ENCODE results near the gene SELENOM.

DNA sequence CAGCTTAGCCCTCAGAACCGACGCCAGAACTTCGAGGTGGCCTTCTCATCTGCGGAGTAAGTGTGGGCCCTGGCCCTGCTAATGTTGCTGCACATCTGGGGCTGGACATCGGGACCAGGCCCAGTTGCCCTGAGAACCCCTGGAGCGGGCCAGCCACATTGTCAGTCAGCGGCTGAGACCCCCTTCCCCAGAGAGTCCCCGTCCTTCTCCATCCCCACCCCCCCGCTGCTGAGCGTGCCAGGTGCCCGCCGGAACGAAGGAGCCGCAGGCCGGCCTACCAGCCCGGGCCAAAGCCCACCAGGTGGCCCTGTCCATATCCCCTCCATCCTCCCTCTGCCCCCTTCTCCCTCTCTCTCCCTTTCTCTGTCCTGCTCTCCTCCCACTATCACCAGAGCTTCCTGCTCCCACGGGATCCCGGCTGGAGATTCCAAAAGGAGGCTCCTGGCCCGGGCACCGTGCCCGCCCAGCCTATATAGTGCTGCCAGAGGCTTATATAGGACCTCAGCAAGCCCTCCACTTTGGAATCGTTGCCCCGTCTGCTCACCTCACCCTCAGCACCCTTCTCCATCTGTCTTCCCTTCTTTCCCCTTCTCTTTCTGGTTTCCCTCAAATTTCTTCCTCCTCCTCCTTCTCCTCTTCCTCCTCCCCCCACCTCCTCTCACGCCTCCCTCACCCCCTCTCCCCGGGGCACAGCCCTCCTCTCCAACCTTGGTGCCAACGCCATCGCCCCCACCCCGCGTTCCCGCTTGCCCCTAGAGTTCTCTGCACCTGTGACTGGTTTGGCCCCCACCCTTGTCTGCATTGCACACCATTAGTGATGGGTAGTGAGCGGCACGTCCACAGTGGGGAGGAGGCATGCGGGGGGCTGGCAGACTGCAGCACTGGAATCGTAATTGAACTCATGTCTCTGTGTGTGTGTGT is 7.3 kb downstream of the SELENOM start:
- TF ChIP-seq, protein P1, sequence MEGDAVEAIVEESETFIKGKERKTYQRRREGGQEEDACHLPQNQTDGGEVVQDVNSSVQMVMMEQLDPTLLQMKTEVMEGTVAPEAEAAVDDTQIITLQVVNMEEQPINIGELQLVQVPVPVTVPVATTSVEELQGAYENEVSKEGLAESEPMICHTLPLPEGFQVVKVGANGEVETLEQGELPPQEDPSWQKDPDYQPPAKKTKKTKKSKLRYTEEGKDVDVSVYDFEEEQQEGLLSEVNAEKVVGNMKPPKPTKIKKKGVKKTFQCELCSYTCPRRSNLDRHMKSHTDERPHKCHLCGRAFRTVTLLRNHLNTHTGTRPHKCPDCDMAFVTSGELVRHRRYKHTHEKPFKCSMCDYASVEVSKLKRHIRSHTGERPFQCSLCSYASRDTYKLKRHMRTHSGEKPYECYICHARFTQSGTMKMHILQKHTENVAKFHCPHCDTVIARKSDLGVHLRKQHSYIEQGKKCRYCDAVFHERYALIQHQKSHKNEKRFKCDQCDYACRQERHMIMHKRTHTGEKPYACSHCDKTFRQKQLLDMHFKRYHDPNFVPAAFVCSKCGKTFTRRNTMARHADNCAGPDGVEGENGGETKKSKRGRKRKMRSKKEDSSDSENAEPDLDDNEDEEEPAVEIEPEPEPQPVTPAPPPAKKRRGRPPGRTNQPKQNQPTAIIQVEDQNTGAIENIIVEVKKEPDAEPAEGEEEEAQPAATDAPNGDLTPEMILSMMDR (IDR thresholded peaks at IDR 0.05) = no peak
- TF ChIP-seq POLR2A (IDR thresholded peaks at IDR 0.05) = no peak
